Mucosa of gallbladder (tissue), 1 donor: ENCODE results near the gene SPRYD3. TPM values are rescaled to one million over a fixed set of nuclear protein-coding genes. Genes with fewer than 3 reads are reported as not detected.

Experiments used
- DNase-seq: peaks from one replicate; pipeline ENCODE4 v3.0.0-alpha.2; 2020; ENCODE audit warnings: low spot score
- total RNA-seq: library from RNA; stranded (reverse); gene quantifications from one replicate; pipeline ENCODE4 v1.2.1, GENCODE V29; 2021
- donor health status: DM: no; HTN: no; CAD: no.

The SPRYD3 gene
- total RNA-seq, 1 donor from 2014 or later = 68.4 TPM

GRCh38 chr12:53078425-53079225 is 565 bp downstream of the SPRYD3 start:
- no peak for DNase-seq

- DNase-seq = no peak
These were observed 2.2 kb downstream of the SPRYD3 start for GRCh38 chr12:53077030-53077429.

- DNase-seq = no peak
These were observed 2.7 kb downstream of the SPRYD3 start for GRCh38 chr12:53076461-53076860.

- DNase-seq = no peak
These were observed 4.2 kb downstream of the SPRYD3 start for GRCh38 chr12:53074999-53075370.

GRCh38 chr12:53074283-53074998 is 4.7 kb downstream of the SPRYD3 start:
- no peak for DNase-seq

- DNase-seq = no peak
These were observed 5.3 kb downstream of the SPRYD3 start for GRCh38 chr12:53073881-53074280.

GRCh38 chr12:53071591-53072551 is 7.3 kb downstream of the SPRYD3 start:
- no peak for DNase-seq

GRCh38 chr12:53070877-53071492 is 8.2 kb downstream of the SPRYD3 start:
- no peak for DNase-seq

GRCh38 chr12:53069621-53070410 is 9.4 kb downstream of the SPRYD3 start:
- DNase-seq = no peak

GRCh38 chr12:53068811-53069585 is 10.2 kb downstream of the SPRYD3 start:
- no peak for DNase-seq

GRCh38 chr12:53067993-53068770 is 11.0 kb downstream of the SPRYD3 start:
- no peak for DNase-seq

- no peak for DNase-seq
These were observed 11.9 kb downstream of the SPRYD3 start for GRCh38 chr12:53067074-53067992.

GRCh38 chr12:53065975-53066931 is 12.9 kb downstream of the SPRYD3 start:
- DNase-seq = peak; percentile 74

- no peak for DNase-seq
These were observed 13.7 kb downstream of the SPRYD3 start for GRCh38 chr12:53065470-53065869.

GRCh38 chr12:53064613-53065436 is 14.4 kb downstream of the SPRYD3 start:
- DNase-seq = no peak
